Measurements from ENCODE around the gene TRMT44.

The TRMT44 gene

DNA sequence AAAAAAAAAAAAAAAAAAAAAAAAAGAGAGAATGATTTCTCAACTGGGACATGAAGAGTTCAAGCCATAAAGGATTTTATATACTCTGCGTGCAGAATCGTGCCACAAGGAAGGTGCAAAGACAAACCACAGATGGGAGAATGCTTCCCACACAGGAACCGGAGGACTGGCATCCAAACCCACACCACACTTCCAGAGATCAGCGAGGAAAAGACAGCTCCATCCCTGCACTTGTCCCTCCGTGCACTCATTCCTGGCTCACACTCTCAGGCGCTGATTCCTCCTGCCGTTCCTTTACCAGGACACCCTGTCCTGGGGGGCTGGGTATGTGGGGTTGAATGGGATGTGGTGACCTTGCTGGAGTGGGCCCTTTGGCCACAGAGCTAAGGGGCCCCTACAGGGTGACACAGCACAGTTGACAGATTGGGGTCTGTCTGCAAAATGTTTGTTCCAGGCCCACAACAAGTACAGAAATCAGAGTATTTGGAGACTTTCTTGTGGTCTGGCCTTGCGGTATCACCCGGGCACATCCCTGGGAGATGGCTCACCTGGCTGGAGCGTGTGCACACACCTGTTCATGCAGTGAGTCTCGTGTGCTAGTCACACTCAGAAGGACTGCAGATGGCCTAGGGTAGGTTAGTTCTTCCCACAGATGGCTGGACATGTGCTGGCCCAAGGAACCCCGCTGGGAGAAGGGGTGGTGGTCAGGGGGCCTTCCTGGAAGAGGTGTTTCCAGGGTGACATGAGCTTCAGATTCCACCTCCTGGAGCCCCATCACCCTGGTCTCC, 84.2 kb downstream of the TRMT44 start:
- intact Hi-C loops (cut with DNase I) = no loop called here
- peak in 6 of 10 donors; percentile 26 to 84 (median 64) for DNase-seq

DNA sequence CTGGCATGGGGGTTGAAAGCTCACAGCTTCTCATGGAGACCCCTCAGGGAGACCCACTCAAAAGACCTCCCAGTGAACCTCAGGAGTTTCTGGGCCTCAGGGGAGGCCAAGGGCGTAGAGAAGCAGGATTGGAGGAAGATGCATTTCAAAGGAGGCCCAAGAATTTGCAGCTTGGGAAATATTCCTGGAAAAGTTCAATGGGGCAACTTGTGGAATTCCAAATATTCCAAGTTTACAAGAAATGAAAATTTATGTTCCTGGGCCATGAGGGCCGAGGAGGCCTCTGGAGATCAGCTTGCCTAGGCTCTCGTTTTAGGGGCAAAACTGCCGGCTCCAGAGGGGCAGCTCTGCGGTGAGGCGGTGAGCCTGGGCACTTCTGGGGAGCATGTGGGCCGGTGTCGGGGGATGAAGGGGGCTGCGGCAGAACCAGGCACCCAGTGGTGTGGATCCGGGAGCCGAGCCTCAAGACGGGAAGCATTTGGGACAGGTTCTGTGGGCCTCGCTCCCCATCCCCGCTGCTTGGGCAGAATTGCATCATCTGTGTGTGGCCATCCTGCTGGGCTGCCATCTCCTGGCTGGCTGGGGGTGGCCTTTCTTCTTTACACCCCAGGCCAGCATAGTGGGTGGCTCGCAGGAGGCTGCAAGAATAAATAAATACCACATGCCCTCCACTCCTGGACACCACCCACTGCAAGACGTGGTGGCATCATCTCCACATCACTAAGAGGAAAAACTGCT, 85.0 kb downstream of the TRMT44 start:
- intact Hi-C loops (cut with DNase I) = no loop called here

More for the DNA sequence above, 85.0 kb downstream of the TRMT44 start:
- DNase-seq = peak in 2 of 10 donors; percentile 78 to 83

Data from posterior cingulate gyrus (tissue), 11 donors.